HG02642 (cell line): Measurements from ENCODE around the gene PPP2R5C.
"Not testable (repeated sequence)": the region's sequence is repeated elsewhere in the genome, so short reads cannot be mapped to it uniquely, and the experiment has no call there.

ENCODE experiments used
- ATAC-seq: cut with Tn5 transposase; IDR thresholded peaks from one replicate; pipeline ENCODE4 v1.9.1; 2021; ENCODE audit warnings: mild to moderate bottlenecking; ENCODE audit not compliant: unreplicated experiment, poor library complexity

PPP2R5C gene

DNA sequence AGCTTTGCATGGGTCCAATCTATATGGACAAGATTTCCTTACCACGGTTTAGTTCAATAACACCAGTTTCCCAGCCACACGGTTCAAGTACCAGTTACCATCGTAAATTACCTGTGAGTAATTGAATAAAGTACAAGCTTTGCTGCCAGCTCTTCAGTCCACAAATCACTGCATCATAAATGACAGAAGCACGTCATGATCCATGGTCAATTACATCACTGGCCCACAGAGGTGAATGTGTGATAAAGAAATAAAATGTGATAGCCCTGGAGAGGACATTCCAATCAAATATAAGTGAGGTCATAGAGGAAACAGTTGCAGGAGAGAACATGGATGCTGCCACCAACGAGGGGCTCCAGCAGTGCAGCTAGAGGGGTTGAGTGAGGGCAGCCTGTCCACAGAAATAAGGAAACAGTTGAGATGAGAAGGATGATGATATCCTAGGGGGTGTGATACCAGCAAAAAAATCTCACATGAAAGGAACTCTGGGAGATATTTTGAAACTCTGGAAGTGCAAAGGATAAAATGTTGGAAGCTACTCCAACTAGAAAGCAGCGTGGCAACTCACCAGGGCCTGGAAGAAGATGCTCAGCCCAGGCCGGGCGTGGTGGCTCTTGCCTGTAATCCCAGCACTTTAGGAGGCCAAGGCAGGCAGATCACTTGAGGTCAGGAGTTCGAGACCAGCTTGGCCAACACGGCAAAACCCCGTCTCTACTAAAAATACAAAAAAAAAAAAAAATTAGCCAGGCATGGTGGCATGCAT, 197.1 kb downstream of the PPP2R5C start:
- ATAC-seq: no peak

DNA sequence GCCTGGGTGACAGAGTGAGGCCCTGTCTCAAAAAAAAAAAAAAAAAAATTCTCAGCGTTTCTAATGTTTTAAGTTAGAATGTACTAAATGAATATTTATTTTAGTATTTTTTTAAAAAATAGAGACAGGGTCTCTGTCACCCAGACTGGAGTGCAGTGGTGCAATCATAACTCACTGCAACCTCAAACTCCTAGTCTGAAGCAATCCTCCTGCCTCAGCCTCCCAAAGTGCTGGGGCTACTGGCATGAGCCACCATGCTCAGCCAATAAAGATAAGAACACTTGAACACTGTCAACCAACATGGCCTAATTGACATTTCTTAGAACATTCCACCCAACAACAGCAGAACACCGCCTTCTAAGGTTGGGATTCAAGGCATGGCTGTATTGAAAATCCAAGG, 197.8 kb downstream of the PPP2R5C start:
- ATAC-seq: no peak

DNA sequence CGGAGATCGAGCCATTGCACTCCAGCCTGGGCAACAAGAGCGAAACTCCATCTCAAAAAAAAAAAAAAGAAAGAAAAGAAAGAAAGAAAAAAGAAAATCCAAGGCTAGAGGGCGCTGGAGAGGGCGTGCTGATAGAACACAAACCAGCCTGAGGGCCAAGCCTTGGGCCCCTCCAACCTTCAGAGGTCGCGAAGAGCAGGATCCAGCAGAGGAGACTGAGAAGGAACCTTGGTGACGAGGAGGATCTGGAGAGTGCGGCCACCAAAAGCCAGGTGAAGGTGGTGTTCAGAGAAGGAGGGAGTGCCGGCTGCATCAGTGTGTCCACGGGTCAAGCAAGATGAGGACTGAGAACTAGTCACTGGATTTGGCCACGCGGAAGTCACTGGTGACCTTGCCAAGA, 198.7 kb downstream of the PPP2R5C start:
- ATAC-seq: no peak

DNA sequence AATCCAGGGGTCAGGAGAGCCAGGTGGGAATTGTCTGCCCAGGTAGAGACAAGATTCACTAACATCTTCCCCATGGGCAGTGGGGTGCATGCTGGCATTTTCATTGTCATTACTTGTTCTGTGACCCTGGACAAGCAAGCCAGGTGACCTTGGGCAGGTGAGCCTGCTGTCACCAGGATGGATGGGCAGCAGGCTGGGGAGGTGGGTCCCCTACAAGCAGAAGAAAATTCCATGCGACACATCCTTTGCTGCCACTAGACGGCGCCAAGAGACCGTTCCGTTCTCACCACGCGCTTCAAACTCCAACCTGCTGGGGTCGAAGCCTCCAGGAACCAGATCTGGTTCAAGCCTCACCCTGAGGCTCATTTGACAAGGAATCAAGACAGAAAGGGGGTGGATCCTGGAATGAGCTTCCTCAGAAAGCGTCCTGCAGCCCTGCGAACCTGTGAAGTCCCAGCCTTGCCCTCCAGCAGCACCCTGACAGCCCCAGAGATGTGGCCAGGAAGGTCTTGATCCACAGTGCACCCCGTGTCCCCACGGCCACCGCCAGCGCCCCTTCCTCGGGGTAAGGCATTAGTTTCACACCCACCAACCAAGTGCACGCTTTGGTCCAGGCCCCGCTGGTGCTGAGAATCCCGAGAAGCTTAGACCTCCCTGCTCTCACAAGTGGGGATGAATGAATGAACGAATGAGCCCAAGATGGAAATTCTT, 199.7 kb downstream of the PPP2R5C start:
- no peak for ATAC-seq

DNA sequence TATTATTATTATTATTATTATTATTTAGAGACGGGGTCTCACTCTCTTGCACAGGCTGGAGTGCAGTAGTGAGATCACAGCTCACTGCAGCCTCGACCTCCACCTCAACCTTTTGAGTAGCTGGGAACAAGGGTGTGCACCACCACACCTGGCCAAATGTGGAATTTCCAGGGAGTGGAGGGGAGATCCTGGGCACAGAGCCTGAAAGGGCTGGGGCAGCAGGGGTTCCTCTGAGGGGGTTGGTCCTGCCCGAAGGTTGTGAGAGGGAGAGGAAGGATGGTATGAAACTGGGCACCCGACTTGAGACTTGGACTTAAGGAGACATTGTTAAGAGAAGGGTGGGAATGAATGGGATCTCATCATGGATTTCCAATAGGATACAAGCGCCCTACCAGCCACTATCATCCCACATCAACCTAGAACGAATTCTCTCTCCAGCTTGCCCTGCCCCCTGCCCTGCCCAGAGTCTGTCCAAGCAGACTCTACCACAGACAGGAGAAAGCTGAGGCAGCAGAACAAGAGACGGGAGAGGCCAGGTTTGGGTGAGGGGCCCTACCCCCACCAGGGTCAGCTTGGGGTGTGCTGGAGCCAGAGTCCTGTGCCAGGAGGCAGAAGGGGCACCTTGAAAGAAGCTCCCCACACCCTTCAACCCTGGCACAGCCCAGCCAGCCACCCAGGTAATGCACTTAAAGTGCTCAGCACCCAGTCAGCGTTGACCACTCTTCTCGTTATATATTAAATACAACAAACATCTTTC, 200.4 kb downstream of the PPP2R5C start:
- ATAC-seq: no peak

DNA sequence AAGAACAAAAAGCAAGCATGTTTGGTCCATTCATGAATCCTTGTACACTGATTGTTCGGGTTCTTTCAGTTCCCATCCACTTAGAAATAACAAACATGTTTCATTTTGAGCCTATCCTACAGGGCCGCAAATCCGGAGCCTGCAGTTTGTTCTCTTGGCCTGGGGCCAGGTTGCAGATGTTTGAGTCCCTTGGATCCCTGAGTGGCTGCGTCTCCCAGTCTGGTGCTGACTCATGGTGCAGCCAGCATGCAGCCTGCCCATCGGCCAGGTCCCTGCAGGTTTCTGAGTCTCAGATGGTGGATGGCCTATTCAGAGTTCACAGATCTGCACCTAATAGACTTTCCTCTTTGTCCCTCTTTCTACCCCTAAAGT, 201.0 kb downstream of the PPP2R5C start:
- ATAC-seq: no peak

DNA sequence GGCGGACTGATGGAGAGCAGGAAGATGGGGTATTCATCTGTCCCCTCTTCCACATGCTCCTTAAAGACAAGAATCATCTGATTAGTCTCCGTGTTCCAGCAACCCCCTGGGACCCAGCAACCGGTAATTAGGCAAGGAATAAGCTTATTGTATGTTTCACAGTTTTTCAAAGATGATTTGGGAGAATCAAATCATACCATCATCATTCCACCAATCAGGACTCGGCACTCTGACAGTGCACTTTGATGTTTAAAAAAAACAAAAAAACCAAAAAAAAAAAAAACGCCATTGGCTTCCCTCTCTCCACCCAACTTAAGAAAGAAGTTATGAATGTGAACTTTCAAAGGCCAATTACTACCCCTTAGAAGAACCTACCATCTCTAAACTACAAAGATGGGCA, 201.5 kb downstream of the PPP2R5C start:
- ATAC-seq: no peak

DNA sequence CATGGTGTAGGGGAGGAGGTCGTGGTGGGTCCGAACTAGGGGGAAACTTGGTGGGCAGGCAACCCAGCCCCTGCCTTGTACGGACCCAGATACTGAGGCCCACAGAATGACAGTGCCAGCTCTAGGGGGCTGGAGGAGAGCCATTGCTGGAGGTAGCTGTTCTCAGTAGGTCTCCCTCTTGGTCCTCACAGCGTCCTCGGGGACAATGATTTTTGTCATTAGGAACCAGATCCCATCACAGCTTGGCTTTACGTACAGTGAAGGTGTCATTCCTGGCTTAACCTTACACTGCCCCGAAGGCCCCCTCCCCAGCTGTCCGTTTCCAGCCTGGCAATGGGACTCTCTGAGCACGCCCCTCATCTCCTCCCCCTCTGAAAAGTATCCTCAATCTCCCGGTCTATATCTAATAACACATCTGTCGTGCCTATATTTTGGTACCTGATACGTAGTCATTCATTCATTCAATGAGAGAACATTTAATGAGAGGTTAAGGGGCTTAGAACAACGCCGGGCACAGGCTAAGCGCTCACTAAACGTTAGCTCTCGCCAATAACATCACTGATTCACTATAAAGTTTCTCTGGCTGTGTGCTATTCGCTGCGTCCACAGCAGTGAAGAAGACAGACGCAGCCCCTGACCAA, 202.3 kb downstream of the PPP2R5C start:
- ATAC-seq: no peak

DNA sequence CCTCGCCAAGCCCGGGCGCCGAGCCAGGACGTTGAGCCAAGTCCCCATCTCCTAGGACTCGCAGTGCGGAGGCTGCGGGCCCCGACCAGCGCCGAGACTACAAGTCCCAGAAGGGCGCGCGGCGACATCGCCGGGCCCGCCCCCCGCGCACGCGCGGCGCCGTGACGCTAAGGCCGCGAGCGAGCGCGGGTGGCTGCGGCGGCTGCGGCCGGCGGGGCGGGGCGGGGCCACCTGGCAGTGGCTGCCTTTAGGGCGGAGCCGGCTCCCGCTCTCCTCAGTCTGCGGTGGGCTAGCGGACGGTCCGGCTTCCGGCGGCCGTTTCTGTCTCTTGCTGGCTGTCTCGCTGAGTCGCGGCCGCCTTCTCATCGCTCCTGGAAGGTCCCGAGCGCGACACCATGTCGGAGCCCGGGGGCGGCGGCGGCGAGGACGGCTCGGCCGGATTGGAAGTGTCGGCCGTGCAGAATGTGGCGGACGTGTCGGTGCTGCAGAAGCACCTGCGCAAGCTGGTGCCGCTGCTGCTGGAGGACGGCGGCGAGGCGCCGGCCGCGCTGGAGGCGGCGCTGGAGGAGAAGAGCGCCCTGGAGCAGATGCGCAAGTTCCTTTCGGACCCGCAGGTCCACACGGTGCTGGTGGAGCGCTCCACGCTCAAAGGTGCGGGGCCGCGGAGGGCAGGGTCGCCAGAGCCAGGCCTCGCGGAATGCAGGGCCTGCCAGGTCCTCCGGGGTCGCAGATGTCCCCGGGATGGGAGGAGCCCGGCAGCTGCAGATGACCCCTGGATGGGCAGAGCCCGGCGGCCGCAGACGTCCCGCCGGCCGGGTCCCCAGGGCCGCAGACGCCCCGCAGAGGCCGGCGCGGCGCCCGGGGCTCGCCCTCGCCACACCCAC, 203.0 kb downstream of the PPP2R5C start, which contains the start of gene DYNC1H1:
Gene DYNC1H1 (plus strand): TSS at position 277 of the 884 bp plus-strand sequence. CDS start 119 bp downstream, at position 396.
- ATAC-seq: peak; percentile 90

- peak; percentile 38 for ATAC-seq
Observed at GRCh38 chr14:101965181-101965544, 203.7 kb downstream of the PPP2R5C start.

GRCh38 chr14:101965770-101966722, 204.5 kb downstream of the PPP2R5C start:
- ATAC-seq: no peak

- no peak for ATAC-seq
Observed at GRCh38 chr14:101966742-101967141, 205.2 kb downstream of the PPP2R5C start.

- no peak for ATAC-seq
Observed at GRCh38 chr14:101968186-101968585, 206.7 kb downstream of the PPP2R5C start.

- no peak for ATAC-seq
Observed at GRCh38 chr14:101969481-101969880, 208.0 kb downstream of the PPP2R5C start.

DNA sequence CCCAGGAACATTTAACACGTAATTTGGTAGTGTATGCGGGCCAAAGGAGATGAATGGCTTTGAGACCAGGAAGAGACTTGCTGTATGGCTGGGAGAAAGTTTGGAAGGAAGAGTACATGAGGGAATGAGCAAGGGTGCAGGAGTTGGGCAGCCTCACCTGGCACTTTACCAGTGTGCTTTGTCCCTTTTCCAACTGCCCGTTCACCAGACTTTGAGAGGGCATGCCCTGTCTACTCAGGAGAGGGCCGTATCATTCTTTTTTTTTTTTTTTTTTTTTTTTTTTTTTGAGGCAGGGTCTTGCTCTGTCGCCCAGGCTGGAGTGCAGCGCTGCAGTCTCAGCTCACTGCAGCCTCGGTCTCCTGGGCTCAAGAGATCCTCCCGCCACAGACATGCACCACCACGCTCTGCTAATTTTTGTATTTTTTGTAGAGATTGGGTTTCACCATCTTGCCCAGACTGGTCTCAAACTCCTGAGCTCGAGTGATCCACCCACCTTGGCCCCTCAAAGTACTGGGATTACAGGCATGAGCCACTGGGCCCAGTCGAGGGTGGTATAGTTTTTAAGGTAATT, 209.4 kb downstream of the PPP2R5C start:
- no peak for ATAC-seq

- not testable (repeated sequence) for ATAC-seq
Observed at GRCh38 chr14:101971458-101971857, 209.9 kb downstream of the PPP2R5C start.

- ATAC-seq: no peak
Observed at GRCh38 chr14:101972126-101972866, 210.8 kb downstream of the PPP2R5C start.

- no peak for ATAC-seq
Observed at GRCh38 chr14:101973356-101973755, 211.8 kb downstream of the PPP2R5C start.
